Memory B cell (primary cell): ENCODE measurements around the gene APBA2.

Source experiments
- ATAC-seq: fragments of 150-1000 bp; cut with Tn5 transposase; 2 replicates; pipeline ENCODE4 v1.10.0; 2021; ENCODE audit warnings: low read depth, mild to moderate bottlenecking, moderate library complexity
- DNase-seq, 2 donors: peaks; one replicate each; pipeline ENCODE4 v3.0.0; 2022; ENCODE audit warnings: low spot score in 2 of 2
- H3K27ac Mint-ChIP-seq: one replicate; pipeline ENCODE4 v1.8.0; 2022; ENCODE audit warnings: mild to moderate bottlenecking, moderate library complexity, mixed read lengths
- H3K27me3 Mint-ChIP-seq: one replicate; pipeline ENCODE4 v1.8.0; 2022; ENCODE audit warnings: mixed read lengths
- H3K36me3 Mint-ChIP-seq: one replicate; pipeline ENCODE4 v1.8.0; 2022; ENCODE audit warnings: mild to moderate bottlenecking, mixed read lengths
- H3K4me1 Mint-ChIP-seq: one replicate; pipeline ENCODE4 v1.8.0; 2022; ENCODE audit warnings: mixed read lengths
- H3K4me3 Mint-ChIP-seq: one replicate; pipeline ENCODE4 v1.8.0; 2022; ENCODE audit warnings: mild to moderate bottlenecking, moderate library complexity, mixed read lengths
- H3K9me3 Mint-ChIP-seq: one replicate; pipeline ENCODE4 v1.8.0; 2022; ENCODE audit warnings: mixed read lengths

Gene APBA2

GRCh38 chr15:29086891-29087290 is 201.1 kb downstream of the APBA2 start:
- DNase-seq = no peak
- Mint-ChIP-seq H3K27ac (no peak overlapping the region), H3K36me3 (no peaks in the 10 kb centered on the region), H3K4me3 (no peak overlapping the region), H3K4me1 (peaks cover 2% of the 10 kb centered on the region), H3K27me3 (peaks cover 10% of the 10 kb centered on the region), H3K9me3 (peaks cover 4% of the 10 kb centered on the region)
- no peak for ATAC-seq

DNA sequence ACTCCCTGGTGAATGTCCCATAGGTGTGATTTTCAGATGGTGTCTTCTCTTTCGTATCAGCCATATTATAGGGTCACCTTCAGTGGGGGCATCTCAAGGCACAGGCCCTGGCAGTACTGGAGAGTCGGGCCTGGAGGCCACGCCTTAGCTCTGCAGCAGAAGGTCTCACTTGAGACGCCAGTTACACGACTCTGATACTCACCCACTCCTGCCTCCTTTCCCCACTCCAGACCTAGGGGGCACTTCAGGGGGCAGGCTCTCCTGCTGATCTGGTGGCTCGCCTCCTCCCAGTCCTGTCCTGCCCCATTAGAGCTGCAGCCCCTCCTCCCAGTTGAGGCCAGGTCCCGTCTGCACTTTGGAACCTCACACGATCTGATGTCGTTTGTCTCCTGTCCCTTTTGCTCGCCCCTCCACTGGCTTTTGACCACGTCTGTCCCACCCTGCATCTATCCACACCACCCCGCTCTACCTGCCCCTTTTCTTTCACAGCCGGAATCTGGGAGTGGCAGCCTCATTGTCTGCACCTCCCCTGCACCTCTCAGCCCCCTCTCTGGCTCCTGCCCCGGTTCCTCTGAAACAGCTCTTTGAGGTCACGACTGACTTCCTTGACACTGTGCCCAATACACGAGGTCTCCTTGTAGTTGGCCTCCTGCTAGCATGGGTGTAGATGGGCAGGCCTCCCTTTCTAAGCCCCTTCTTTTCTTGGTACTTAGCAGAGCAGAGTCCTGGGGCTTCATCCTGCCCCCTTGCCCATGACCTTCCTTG is 201.9 kb downstream of the APBA2 start:
- H3K27me3 Mint-ChIP-seq = peaks cover 10% of the 10 kb centered on the region
- H3K4me3 Mint-ChIP-seq = no peak overlapping the region
- no peak overlapping the region for H3K27ac Mint-ChIP-seq
- H3K4me1 Mint-ChIP-seq = peaks cover 2% of the 10 kb centered on the region
- no peaks in the 10 kb centered on the region for H3K36me3 Mint-ChIP-seq
- H3K9me3 Mint-ChIP-seq = peaks cover 4% of the 10 kb centered on the region
- no peak for ATAC-seq
- DNase-seq = no peak

- DNase-seq (no peak), ATAC-seq (no peak)
- peaks cover 2% of the 10 kb centered on the region for H3K4me1 Mint-ChIP-seq
- H3K27ac Mint-ChIP-seq = no peak overlapping the region
- H3K36me3 Mint-ChIP-seq = no peaks in the 10 kb centered on the region
- no peak overlapping the region for H3K4me3 Mint-ChIP-seq
- H3K9me3 Mint-ChIP-seq = peaks cover 4% of the 10 kb centered on the region
- peaks cover 10% of the 10 kb centered on the region for H3K27me3 Mint-ChIP-seq
These were observed 202.9 kb downstream of the APBA2 start for GRCh38 chr15:29088666-29089065.

DNA sequence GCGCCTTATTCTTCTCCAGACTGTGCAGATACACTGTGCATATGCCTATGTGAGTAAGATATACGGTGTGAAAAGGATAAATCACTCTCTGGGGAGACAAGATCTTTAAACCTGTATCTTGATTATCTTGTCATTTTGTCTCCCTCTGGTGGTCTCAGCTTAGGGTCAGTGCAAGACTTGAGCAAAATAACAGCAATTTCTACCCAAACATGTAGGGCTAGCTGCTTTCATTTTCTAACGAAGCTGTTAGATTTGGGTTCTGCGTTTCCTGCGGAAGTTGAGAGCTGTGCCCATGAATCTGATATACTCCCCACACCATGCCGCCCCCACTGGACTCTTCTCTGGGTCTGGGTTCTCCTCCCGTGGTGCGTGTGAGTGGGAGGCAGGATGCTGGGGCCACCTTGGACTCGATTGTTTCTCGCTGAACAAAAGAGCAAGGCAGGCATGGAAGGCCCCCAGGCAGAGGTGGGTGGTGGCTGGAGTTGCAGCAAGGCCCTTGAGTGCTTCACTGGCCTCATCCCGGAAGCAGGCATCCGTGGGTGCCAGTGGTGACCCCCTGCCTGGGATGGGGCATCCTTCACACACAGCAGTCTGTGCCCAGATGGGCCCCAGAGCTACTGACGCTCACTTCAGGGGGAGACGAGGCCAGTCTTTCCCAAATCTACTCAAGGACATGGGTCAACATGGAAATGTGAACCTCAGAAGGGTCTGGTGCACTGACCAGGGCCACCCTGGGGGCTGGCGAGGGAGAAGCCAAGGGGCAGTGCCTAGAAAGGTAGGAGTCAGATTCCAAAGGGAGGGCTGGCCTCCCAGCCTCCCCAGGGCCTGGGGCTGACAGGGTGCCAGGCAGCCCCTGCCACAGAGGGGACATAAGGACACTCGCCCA is 204.2 kb downstream of the APBA2 start:
- H3K9me3 Mint-ChIP-seq = peaks cover 2% of the 10 kb centered on the region
- H3K27ac Mint-ChIP-seq = no peak overlapping the region
- H3K36me3 Mint-ChIP-seq = no peaks in the 10 kb centered on the region
- DNase-seq (no peak), ATAC-seq (no peak)
- H3K4me1 Mint-ChIP-seq = peaks cover 2% of the 10 kb centered on the region
- peaks cover 10% of the 10 kb centered on the region for H3K27me3 Mint-ChIP-seq
- no peak overlapping the region for H3K4me3 Mint-ChIP-seq

DNA sequence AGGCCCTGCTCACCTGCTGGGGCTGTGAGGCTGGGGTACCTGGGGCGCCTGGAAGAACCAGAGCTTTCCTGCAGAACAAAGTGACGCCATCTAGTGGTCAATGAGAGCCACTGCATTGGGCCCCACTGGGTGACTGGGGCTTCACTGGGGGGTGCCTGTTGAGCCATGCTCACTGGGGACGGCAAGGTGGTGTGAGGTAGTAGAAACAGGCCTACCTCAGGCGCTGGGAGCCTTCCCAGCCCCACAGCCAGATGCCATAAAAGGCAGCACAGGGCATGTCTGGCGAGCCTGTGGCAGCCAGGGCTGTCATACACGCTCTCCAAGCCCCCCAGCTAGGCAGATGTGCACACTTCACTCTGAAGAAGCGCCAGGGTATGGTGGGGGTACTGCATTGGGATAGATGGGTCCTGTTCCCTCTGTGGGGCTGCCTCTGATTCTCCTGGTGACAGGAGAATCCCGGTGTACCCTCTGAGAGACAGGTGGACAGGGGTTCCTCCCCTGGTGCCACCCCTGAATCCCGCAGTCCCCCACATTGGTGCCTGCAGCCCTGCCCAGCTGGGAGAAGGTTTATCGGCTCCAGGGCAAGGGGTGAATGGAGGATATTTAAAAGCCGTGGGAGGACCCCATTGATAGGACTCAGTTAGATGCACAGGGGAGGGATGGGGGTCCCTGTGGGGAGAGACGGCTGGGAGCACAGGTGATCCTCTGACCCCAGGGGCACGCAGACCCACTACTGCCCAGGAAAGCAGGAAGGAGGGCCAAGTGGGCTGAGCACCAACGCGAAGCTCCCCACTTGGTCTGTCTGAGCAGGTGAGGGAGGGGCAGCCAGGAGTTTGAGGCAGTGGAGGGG is 205.1 kb downstream of the APBA2 start:
- Mint-ChIP-seq H3K9me3 (peaks cover 2% of the 10 kb centered on the region), H3K4me1 (peaks cover 2% of the 10 kb centered on the region), H3K36me3 (no peaks in the 10 kb centered on the region), H3K27me3 (peaks cover 10% of the 10 kb centered on the region), H3K27ac (no peak overlapping the region), H3K4me3 (no peak overlapping the region)
- ATAC-seq (no peak), DNase-seq (no peak)

GRCh38 chr15:29091666-29092065 is 205.9 kb downstream of the APBA2 start:
- H3K4me1 Mint-ChIP-seq = peaks cover 2% of the 10 kb centered on the region
- no peak overlapping the region for H3K4me3 Mint-ChIP-seq
- H3K27ac Mint-ChIP-seq = no peak overlapping the region
- no peaks in the 10 kb centered on the region for H3K36me3 Mint-ChIP-seq
- no peak for ATAC-seq
- DNase-seq = no peak
- peaks cover 10% of the 10 kb centered on the region for H3K27me3 Mint-ChIP-seq
- H3K9me3 Mint-ChIP-seq = peaks cover 2% of the 10 kb centered on the region

DNA sequence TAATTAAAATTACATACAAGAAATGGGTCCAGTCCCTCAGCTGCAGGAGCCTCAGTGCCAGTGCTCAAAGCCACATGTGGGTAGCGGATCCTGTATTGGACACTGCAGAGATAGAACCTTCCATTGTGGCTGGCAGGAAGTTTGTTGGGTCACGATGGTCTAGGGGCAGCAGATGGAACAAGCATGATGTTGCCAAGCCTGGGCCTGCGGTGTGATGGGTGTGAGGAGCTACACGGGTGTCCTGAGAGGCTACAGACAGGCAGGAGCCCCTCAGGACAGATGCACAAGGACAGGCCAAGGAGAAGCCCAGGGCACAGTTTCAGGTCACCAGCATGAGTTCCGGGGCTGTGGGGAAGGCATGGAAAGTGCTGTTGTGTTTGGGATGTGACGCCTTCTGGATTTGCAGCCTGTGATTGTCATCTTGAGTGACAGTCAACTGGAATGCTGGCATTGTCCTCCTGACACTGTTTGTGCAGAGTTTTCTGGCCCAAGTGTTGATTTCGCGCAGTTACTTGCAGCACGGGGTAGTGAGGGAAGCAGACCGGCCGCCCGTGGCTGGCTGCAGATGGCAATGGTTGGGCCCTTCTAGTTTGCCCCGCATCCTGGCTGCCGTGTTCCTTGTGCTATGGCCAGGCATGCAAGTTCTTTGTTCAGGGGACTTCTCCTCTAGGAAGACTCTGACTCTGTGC is 206.7 kb downstream of the APBA2 start:
- ATAC-seq = no peak
- Mint-ChIP-seq H3K27ac (no peak overlapping the region), H3K9me3 (peaks cover 2% of the 10 kb centered on the region)

GRCh38 chr15:29093065-29093435 is 207.3 kb downstream of the APBA2 start:
- no peak overlapping the region for H3K27ac Mint-ChIP-seq
- H3K4me3 Mint-ChIP-seq = no peak overlapping the region
- peaks cover 2% of the 10 kb centered on the region for H3K4me1 Mint-ChIP-seq
- DNase-seq = no peak
- H3K9me3 Mint-ChIP-seq = peaks cover 2% of the 10 kb centered on the region
- H3K27me3 Mint-ChIP-seq = peaks cover 9% of the 10 kb centered on the region
- no peaks in the 10 kb centered on the region for H3K36me3 Mint-ChIP-seq
- no peak for ATAC-seq

More for the DNA sequence above, 206.7 kb downstream of the APBA2 start:
- Mint-ChIP-seq H3K27me3 (peaks cover 9% of the 10 kb centered on the region), H3K4me3 (no peak overlapping the region), H3K36me3 (no peaks in the 10 kb centered on the region), H3K4me1 (peaks cover 2% of the 10 kb centered on the region)
- DNase-seq = no peak

DNA sequence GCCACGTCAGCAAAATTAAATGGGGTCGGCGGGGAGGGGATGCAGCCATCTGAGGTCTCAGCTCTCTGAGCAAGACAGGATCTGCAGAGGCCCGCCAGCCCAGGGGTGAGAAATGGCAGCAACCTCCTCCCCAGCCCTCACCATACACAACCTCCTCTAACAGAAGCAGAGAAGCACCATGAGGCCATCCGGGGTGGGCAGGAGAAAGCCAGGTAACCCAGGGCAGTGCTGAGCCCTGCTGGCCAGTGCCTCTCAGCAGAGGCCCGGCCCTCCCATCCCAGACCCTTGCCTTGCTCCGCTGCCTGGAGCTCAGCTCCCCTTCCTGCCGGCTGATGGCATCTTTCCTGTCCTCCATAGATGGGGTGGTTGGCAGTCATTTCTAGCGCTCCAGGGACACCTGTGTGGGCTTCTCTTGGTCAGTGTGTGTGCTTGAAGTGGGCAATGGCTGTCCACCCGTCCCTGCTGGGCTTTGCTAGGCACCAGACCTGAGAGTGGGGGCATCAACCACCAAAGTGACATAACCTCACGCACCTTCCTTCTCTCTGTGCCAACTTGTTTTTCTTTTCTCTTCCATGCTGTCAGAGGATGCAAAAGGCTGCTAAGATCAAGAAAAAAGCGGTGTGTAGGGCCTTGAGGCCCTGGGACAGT is 208.0 kb downstream of the APBA2 start:
- ATAC-seq = no peak
- no peak overlapping the region for H3K27ac Mint-ChIP-seq

DNA sequence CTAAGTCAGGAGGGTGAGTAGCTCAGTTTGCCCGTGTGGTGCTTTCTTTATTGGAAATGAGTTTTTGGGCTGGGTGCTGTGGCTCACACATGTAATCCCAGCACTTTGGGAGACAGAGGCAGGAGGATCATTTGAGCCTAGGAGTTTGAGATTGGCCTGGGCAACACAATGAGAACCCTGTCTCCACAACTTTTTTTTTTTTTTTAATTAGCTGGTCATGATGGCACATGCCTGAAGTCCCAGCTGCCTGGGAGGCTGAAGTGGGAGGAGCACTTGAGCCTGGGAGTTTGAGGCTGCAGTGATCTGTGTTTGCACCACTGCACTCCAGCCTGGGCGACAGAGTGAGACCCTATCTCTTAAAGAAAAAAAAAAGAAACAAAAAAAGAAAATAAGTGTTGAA is 208.9 kb downstream of the APBA2 start:
- Mint-ChIP-seq H3K36me3 (no peaks in the 10 kb centered on the region), H3K4me1 (peaks cover 2% of the 10 kb centered on the region), H3K27me3 (peaks cover 5% of the 10 kb centered on the region), H3K9me3 (peaks cover 2% of the 10 kb centered on the region), H3K4me3 (no peak overlapping the region), H3K27ac (no peak overlapping the region)
- ATAC-seq (no peak), DNase-seq (no peak)

More for the DNA sequence above, 208.0 kb downstream of the APBA2 start:
- H3K4me3 Mint-ChIP-seq = no peak overlapping the region
- peaks cover 2% of the 10 kb centered on the region for H3K9me3 Mint-ChIP-seq
- no peaks in the 10 kb centered on the region for H3K36me3 Mint-ChIP-seq
- no peak for DNase-seq
- H3K4me1 Mint-ChIP-seq = peaks cover 2% of the 10 kb centered on the region
- H3K27me3 Mint-ChIP-seq = peaks cover 5% of the 10 kb centered on the region

DNA sequence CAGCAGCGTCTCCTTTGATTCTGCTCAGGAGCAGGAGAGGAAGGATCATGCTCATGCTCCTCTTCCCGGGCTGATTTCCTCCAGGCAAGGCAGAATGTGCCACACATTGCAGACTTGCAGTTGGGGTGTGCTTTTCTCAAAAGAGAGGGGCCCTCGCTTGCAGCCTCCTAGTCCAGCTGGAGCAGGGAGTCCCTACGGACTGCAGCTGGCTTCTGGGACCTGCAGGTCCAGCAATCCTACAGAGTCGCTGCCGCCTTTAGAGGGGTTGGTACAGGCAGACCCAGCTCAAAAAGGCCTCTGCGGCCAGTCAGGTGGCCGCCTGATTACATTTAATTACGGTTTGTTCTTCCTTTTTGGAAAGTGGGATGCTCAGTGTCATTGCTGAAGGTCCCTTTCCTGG is 210.0 kb downstream of the APBA2 start:
- DNase-seq = no peak
- Mint-ChIP-seq H3K27me3 (peaks cover 5% of the 10 kb centered on the region), H3K4me3 (no peak overlapping the region), H3K36me3 (no peaks in the 10 kb centered on the region), H3K4me1 (peaks cover 2% of the 10 kb centered on the region), H3K9me3 (peaks cover 2% of the 10 kb centered on the region), H3K27ac (no peak overlapping the region)
- ATAC-seq = no peak

DNA sequence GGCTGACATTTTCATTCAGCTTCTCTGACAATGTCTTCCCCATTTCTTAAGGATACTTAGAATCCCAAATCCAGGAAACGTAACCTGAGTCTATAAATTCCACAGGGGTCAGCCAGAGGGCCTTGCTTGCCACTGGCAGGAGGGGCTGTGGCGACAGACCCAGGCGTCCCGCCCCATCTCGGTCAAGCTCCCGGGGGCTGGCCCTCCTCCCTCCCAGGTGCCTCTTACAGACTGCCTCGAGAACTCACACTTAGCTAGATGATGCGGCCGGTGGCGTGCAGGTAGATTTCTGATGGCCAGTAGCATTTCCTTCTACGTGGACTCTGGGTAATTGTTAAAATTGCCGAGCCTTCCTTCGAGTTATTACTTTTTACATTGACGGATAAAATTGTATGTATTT is 211.4 kb downstream of the APBA2 start:
- ATAC-seq (no peak), DNase-seq (no peak)
- Mint-ChIP-seq H3K27me3 (no peaks in the 10 kb centered on the region), H3K4me1 (no peaks in the 10 kb centered on the region), H3K36me3 (no peaks in the 10 kb centered on the region), H3K9me3 (no peaks in the 10 kb centered on the region), H3K27ac (no peak overlapping the region), H3K4me3 (no peak overlapping the region)

- Mint-ChIP-seq H3K4me3 (no peak overlapping the region), H3K4me1 (no peaks in the 10 kb centered on the region), H3K27ac (no peak overlapping the region), H3K9me3 (no peaks in the 10 kb centered on the region), H3K27me3 (no peaks in the 10 kb centered on the region), H3K36me3 (no peaks in the 10 kb centered on the region)
- no peak for ATAC-seq
- no peak for DNase-seq
These were observed 212.2 kb downstream of the APBA2 start for GRCh38 chr15:29097971-29098370.
